Left renal cortex interstitium (tissue), 4 donors: ENCODE measurements around the gene DNMT3A. TPM values are rescaled to one million over a fixed set of nuclear protein-coding genes. Genes with fewer than 3 reads are reported as not detected.

ENCODE experiments used
- DNase-seq, 4 donors: peaks; one replicate each; pipeline ENCODE4 v3.0.0-alpha.2; 2013; ENCODE audit warnings: low read depth in 4 of 4, low spot score in 2 of 4, missing footprints in 1 of 4
- polyA plus RNA-seq, 4 donors: library from polyadenylated mRNA; unstranded; fragments of 120-200 nt; gene quantifications; one replicate each; pipeline ENCODE4 v1.2.1, GENCODE V29; 2013; ENCODE audit not compliant: insufficient read length in 4 of 4

Gene DNMT3A
- polyA plus RNA-seq, 4 donors, result 65.8 to 105 (median 90.4) TPM

DNA sequence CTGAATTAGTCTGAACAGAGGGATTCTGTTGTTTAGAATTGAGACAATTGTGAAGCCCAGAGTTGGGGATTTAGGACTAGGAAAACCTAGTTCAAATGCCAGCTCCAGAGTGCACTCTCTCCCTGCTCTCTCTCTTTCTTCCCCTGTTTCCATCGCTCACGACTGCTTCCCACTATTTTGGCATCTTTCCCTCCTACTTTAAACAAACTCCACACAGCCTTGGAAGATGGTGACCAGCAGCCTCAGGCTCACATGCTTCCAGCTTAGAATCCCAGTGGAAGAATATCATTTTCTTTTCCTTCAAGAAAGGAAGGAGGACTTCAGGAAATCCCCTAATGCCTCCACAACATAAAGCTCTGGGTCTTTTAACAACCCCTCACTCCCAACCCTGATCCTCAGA is 6.1 kb upstream of the DNMT3A start:
- no peak for DNase-seq

DNA sequence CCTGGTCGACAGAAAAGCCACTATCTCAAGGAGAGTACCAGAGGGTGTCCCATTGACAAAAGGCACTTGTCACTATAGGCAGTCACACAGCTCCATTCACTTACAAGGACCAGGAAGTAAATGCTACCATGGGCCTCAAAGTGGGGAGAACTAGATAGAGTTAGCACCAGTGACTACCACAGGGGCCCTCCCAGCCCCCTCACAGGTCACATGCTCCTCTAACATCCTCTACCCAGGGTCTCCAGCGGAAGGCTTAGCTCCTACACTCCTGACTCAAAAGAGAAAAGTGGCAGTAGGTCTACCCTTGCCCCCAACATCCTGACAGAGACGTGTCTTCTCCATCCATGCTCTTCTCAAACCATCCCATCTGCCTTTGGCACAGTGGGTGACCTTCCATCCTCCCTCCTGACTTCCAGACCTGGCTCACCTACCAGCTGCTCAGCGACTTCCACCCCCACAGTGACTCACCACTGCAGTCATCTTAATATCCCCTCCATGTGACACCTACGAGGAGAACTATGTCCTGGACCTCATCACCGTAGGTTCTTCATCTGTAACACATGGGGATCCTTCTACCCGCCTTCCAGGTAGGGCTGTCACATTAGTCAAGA is 5.6 kb upstream of the DNMT3A start:
- DNase-seq, result no peak

DNA sequence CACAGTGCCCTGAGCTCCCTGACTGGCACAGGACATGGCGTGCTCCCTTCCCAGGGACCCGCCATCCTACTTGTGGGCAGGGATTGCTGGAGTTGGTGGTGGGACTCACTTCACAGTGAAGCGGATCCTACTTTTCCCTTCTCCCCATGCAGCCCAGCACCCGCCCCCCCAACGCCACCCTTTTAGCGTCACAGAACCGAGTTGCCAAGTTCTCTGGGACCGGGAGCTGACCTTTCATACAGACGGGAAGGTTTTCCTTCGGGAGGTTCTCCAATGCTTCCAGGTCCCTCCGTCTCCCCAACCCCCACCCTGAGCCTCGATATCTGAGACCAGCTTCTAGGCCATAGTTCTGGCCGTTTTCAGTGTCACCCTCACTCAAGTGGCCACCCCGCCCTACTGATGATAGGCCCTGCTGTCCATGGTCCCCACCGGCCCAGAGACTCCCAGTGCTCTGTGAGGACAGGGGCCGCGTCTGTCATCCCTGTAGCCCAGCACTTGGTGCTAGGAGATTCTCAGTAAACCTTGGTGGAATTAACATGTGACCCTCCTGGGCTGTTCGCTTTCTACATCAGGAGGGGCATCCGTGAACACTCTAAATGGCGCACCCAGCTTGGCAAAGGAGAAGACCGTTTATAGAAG is 1.6 kb upstream of the DNMT3A start:
- no peak for DNase-seq

DNA sequence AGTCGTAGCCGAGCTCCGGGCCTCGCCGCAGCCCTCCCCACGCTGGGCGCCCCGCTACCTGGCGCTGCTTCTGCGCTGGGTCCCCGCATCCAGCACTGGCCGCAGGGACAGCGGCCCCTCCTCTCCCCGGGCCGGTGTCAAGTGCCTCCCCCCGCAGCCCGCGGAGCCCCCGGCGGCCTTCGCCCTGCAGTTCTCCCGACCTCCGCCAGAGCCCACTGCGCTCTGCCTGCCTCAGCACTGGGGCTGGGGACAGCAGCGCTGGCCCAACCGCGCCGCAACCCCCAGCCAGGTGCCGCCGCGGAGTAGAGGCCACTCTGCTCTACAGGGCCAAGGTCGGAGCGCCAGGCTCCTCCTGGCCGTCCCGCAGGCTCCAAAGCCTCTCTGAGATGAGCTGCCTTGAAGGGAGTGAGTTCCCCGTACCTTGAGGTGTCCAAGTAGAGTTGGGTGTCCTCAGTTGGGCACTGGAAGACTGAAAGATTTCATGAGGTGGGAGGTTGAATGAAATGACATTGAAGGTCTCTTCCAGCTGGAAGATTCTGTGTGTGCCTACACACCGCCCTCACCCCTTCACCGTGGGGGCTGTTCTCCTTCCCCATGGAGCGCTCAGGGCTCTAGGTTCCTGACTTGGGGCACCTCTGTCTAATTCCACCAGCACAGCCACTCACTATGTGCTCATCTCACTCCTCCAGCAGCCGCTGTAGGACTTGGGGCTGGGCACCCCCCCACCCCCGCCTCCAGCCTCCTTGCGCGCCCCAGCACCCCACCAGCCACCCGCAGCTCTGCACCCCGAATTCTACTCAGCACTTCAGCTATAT is 854 bp upstream of the DNMT3A start:
- DNase-seq, result peak in 3 of 4 donors; percentile 72 to 76 (median 75)

DNA sequence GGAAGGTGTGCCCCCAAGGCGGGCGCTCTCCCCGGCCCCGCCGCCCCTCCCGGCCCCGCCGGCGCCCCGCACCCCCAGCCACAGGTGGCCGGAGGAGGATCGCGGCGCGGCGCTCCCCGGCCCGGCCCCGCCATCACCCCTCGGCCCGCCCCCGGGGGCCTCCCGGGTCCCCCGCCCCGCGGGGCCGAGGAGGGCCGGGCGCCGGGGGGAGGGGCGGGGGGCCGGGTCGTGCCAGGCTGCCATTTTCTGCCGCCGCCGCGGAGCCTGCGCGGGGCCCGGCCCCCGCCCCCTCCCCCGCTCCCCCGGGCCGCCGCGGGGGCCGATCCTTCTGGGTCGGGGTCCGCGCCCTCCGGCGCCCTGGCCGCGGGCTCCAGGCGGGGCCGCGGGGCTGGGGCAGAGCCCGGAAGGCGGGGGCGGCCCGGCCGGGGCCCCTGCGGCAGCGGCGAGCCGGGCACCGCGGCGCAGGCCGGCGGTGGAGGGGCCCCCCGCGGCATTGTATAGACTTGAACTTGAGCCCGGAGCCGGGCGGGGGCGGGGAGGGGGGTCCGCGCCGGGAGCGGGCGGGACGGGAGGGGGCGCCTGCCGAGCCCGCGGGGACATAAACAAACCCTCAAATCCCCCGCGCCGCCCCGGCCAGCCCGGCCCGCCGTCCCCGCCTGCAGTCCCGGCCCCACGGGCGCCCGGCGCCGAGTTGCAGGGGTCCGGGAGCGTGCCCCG is 556 bp downstream of the DNMT3A start:
- no peak for DNase-seq

DNA sequence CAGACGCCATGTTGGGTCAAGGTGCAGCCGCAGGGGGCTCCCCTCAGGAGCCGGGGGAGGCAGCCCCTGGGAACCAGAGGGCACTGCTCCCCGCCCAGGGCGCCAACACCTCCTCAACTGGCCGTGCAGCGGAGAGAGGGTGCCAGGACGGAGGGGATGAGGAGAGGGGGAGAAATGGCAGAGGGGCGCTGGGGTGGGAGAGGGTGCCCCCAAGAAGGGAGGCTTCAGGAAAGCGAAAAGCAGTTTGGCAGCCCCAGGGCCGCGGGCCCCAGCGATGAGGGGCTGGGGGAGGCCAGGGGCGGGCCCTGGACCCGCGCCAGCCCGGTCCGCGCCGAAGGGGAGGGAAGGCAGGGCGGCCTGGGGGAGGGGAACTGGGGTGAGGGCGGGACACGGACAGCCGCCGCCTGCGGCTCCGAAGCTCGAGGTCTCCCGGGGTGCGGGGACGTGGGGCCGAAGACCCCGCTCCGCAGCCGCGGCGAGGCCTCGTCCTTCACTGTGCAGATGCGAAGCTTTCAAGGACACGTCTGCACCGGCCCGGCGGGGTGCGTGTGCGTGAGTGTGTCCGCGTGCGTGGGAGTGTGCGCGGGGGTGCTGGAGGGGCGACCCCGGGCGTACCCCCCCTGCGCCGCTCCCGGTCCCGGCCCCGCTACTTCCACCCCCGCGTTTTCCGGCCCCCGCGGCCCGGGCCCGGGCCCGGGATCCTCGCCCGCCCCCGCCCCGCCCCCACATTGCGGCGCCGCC is 1.4 kb downstream of the DNMT3A start:
- no peak for DNase-seq

DNA sequence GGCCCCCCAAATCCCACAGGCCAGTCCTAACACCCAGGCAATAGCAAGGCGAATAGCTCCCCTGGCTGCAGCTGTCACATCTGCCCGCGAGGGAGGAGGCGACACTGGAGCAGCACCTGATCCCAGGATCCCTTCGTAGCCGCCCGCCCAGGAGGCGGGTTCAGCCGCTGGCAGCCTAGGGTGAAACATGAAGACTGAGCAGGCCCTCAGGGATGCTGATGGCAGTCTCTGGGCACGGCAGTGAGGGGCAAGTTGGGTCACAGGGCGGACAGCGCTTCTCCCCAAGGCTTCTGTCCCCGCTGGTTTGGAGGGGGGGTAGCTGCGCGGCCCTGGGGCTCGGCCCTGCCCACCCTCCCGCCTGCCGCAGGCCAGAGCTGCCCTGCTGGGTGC is 1.9 kb downstream of the DNMT3A start:
- no peak for DNase-seq

DNA sequence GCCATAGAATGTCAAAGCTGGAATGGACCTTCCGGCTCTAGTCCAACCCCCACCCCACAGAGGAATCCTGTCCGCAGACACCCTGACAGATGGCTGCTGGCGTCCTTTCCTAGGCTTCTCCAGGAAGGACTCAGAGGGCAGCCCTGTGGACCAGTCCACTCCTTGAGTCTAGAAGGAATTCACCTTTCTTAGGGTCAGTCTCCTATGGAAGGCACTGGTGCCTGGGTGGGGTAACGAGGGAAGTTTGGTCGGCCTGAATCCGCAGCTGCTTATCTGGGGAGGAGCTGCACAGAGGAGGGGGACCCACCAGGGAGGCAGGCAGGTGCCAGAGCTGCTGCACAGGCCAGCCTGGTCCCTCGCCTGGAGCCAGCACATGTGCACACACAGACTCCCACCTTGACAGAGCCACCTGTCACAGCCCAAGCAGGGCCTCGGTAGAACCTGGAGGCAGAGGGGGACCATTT is 2.5 kb downstream of the DNMT3A start:
- no peak for DNase-seq

DNA sequence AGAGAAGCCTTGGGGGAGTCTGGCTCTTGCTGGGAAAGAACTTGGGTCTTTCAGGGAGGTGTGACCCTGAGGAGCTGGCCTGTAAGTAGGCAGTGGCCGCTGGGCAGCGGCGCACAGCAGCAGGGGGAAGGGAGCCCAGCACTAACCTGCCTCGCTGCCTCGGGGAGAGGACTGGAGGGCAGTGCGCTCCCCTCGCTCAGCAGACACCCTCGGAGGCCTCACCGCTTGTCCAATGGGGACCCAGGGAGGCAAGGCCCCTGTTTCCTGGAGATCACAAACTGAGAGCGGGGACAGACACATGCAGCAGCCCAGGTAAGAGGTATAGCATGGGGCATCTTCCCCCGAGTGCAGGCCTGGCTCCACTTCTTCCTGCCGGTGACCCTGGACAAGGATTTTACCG is 3.3 kb downstream of the DNMT3A start:
- DNase-seq, result no peak

DNA sequence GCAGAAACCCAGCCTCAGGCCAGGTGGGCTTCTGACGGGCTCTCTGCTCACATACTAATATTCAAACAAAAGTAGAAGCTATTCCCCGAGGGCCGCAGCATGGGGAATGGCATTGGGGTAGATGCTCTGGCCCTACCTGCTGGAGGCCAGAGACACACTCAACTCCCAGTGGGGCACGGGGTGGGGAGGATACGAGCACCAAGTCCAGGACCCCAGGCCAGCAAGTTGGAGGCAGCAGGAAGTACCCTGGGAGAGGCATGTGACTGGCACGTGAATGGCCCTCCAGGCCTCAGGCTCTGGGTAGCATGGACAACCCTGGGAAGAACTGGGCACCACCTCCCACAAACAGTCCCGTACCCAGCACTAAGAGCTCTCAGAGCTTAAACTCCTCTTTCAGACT is 3.8 kb downstream of the DNMT3A start:
- DNase-seq, result no peak

DNA sequence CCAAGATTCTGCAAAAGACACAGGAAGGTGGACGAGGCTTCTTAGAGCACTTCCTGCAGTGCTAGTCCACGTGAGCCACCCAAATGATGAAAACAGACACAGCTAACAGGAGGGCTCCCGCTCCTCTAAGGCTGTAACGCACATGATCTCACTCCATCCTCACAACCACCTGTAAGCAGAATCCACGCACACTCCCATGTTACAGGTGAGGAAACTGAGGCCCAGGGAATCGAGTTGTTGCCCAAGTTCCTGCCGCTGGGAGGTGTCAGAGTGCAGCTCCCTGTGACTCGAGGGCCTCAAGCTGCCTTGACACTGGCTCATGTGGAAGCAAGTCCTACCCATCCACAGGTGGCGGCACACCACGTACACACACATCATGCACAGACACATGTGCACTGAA is 4.4 kb downstream of the DNMT3A start:
- DNase-seq, result no peak

DNA sequence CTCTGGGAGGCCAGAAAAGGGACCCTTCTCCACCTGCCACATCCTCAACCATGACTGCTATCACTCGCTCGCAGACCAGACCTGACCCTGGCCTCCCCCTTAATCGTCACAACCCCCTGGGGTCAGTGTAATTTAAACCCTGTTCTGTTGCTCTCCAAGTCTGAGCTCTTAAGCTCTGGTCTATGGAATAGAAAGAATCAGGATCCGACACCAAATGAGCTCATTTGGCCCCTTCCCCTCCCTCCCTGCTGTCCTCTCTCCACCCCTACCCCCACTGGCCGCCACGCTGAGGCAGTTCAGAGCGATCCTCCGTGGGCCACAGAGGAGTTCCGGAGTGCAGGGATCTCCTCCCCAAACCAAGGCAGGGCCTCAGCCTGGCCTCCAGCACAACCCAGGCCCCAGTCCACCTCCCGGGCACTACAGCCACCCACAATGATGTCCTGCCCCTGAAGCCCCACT is 5.3 kb downstream of the DNMT3A start:
- no peak for DNase-seq

DNA sequence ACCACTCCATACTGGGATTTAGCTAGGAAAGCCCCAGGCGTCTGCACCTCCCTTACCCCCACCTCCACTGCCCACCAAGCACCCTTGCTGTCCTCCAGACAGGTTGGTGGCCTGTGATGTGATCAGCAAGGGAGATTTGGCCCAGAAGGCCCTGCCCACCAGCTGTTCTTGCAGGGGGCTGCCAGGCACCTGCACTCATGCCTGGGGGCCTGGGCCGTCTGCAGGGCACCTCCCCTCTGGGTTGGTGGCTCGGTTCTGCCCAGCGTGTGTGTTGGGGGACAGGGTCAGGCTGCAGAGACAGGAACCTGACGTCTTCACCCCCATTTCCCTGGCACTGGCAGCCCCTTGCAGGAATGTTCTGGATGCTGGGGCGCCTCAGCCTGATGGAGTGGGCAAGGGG is 5.8 kb downstream of the DNMT3A start:
- no peak for DNase-seq

DNA sequence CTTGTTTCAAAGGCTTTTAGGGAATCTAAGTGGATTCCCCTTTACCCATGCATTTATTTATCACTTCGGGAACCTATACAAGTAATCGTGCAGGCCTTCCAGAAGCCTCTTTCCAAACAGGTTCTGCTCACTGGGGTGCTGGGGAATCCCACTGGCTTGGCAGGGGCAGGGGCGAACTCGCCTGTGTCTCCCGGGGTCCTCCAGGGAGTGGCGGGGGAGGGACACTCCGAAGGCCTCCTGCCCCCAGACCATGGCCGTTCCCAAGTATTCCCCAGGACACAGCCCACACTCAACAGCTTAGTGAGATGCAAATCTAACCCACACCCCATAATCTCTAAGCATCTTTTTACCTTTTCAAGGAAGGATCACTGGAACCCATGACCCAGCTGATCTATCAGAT is 6.5 kb downstream of the DNMT3A start:
- DNase-seq, result no peak

DNA sequence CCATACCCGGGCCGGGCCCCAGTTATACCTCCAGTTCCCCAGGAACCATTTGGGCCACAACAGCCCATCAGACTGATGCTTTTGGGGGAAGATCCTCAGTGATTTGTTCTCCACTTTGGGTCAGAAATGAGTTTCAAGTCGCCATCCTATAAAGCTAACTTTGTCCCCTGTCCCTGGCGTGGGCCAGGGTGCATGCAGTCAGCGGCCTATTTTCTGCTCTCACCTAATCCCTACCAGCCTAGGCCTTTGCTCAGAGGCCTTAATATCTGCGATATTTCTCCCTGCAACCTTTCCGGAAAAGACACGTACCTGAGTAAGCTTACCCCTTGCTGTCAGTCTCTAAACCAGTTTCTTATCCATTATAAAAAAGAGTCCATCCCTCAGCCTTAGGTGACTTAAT is 7.2 kb downstream of the DNMT3A start:
- DNase-seq, result no peak

DNA sequence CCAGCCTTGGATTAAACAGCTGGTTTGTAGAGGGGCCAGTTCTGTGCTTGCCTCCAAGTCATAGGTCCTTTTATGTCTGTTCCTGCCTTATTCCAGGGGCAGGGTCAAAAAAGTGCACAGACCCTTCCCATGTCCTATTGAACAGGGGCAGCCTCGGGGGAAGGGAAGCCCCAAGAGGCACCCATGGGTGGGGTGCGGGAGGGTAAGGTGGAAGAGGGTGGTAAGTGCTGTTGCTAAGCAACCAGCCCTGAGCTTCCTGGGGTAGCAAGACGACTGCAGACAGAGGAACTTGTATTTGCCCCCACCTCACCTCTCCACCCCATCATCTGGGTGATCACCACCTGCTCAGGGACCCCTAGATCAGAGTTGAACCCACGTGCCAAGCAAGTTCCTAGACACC is 7.7 kb downstream of the DNMT3A start:
- DNase-seq, result no peak

DNA sequence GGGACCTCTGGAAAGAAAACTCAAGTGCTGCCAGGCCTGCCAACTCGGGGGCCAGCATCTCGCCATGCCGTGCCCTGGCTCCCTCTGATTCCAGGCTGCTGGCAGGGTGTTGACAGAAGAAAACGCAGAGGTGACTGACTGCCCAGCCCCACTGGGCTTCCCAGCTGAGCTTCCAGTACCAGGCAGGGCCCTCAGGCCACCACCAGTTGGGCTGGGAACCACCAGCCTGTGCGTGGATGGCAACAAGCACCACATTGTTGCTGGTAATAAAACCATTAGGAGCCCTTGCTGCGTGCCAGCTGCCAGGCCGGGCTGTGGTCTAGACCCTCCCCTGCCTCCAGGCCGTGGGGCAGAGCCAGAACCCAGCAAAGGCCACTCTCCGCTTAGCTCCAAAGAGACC is 9.2 kb downstream of the DNMT3A start:
- no peak for DNase-seq

DNA sequence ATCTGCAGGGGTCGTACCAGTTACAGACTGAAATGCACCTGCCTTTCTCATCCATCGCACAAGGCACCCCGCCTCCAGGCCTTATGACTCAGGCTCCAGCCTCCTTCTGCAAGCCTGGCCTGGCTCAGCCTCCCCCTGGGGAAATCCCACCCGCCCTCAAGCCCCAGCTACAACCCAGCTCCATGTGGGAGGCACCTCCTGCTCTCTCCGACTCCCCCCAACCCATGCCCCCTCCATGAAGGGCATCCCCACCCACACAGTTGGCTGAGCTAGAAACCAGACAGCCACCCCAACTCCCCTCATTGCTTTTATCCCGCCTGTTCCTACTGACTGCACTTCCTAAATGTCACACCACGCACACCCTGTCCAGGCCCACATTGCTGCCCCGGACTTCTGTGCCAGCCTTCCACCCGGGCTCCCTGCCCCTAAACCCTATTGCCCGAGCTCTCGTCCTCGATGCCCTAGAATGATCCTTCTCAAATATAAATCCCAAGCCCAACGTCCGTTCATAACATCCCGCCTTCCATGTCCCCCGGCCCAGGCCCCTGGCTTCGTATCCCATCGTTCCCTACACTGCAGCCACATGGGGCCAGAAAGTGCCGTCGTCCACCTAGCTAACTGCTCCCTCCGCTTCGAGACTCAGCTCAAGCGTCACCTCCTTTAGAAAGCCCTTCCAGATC is 9.9 kb downstream of the DNMT3A start:
- DNase-seq, result no peak

DNA sequence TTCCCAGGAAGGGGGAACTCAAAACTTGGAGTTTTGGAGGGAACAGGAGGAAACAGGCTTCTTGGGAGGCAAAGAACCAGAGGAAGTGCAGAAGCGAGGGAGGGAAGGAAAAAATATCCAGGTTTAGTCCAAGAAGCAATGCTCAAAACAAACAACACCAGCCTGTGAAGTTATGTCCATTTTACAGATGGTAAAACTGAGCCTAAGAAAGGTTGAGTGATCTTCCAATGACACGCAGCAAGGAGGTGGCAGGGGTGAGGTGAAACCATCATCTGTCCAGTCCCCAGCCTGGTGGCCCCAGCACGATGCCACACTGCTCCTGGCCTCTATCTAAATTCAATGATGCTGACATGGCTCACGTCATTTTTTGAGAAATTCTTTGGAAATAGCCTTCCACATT is 10.8 kb downstream of the DNMT3A start:
- DNase-seq, result no peak

DNA sequence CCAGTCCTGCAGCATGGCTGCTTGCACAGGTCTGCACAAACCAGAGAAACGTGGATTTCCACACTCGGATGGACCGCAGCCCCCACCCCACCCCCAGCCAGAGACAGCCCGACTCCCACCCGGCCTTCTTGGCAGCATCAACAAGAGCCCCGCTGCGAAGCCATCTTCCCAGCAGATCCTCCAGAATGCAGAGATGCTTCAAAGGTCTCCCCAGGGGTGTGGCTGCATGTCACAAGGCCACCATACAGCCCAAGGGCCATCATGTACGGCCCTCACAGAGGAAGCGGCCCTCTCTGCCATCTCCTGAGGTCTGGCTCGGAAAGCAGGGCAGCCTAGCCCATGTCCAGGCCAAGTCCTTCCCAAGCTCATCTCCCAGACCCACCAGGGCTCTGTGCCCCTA is 11.5 kb downstream of the DNMT3A start:
- no peak for DNase-seq
